H1 (cell line): Measurements from ENCODE around the gene DNAH8.

Experiments used
- EP300 ChIP-seq, 2 experiments: IDR thresholded peaks; 1 replicate in 1 of 2; 2 replicates in 1 of 2; pipeline ENCODE4 v1.6.1; 2011 to 2012; ENCODE audit warnings: low read depth in 2 of 2, low read length in 2 of 2, mild to moderate bottlenecking in 2 of 2, borderline replicate concordance in 1 of 2, inconsistent platforms in 1 of 2, moderate library complexity in 1 of 2
- FOSL1 ChIP-seq: IDR thresholded peaks from 2 replicates; pipeline ENCODE4 v1.6.1; 2011; ENCODE audit warnings: mild to moderate bottlenecking, low read depth, low read length, moderate library complexity; ENCODE audit not compliant: insufficient read depth
- KDM1A ChIP-seq: fragments of 200-600, 300-600 bp; sonication (generic); IDR thresholded peaks from 2 replicates; pipeline ENCODE4 v1.7.1; 2016; ENCODE audit warnings: mild to moderate bottlenecking, low read length, borderline replicate concordance
- POLR2AphosphoS5 ChIP-seq: IDR thresholded peaks from 2 replicates; pipeline ENCODE4 v1.6.1; 2011; ENCODE audit warnings: low read depth, low read length
- POU5F1 ChIP-seq: IDR thresholded peaks from 2 replicates; pipeline ENCODE4 v1.6.1; 2011; ENCODE audit warnings: low read depth, mild to moderate bottlenecking, low read length, moderate library complexity
- RAD21 ChIP-seq, 2 experiments: IDR thresholded peaks in 1 of 2; conservative IDR thresholded peaks in 1 of 2; 2 replicates each; pipeline ENCODE4 v1.6.1; 2011; ENCODE audit warnings: low read depth in 2 of 2, low read length in 2 of 2, improper control_type of control experiment in 1 of 2, inconsistent platforms in 1 of 2, mild to moderate bottlenecking in 1 of 2, moderate library complexity in 1 of 2
- RNF2 ChIP-seq: fragments of 200-900, 300-1000 bp; sonication (generic); IDR thresholded peaks from 2 replicates; pipeline ENCODE4 v1.7.1; 2016; ENCODE audit warnings: borderline replicate concordance, low read depth, mild to moderate bottlenecking, antibody characterized with exemption, low read length; ENCODE audit not compliant: poor library complexity, severe bottlenecking; ENCODE audit errors: missing control alignments

DNA sequence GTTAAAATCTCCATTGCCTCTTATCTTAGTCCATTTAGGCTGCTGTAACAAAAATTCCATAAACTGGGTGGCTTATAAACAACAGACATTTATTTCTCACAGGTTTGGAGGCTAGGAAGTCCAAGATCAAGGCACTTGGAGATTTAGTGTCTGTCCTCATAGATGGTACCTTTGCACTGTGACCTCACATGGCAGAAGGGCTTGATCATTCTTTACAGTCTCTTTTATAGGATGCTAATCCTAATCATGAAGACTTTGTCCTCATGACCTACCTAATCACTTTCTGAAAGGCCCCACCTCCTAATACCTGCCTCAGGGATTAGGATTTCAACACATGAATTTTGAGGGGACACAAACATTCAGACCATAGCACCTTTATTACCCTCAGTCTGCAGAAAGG, 18.8 kb upstream of the DNAH8 start:
- TF ChIP-seq POU5F1, result no peak
- TF ChIP-seq RAD21 (IDR thresholded peaks at IDR 0.05 in 1 of 2, conservative IDR thresholded peaks at IDR 0.05 in 1 of 2; ENCODE audit: low read depth in 2 of 2, low read length in 2 of 2), result no peak
- TF ChIP-seq RNF2, result no peak
- no peak for TF ChIP-seq POLR2AphosphoS5
- no peak for TF ChIP-seq EP300 (IDR thresholded peaks at IDR 0.05; ENCODE audit: borderline replicate concordance in 1 of 2, low read depth in 2 of 2, low read length in 2 of 2)
- no peak for TF ChIP-seq FOSL1
- no peak for TF ChIP-seq KDM1A
